Stimulated activated naive CD8-positive, alpha-beta T cell treated with anti-CD3 and anti-CD28 coated beads, Interleukin-15, amount 100 ng/mL, for 72 hours (primary cell): ENCODE data around the gene SELENOF.

ENCODE experiments used
- ATAC-seq: fragments of 150-1000 bp; cut with Tn5 transposase; 2 replicates; pipeline ENCODE4 v1.10.0; 2021; ENCODE audit warnings: mild to moderate bottlenecking, moderate library complexity
- DNase-seq, 2 donors: peaks; one replicate each; pipeline ENCODE4 v3.0.0; 2021 to 2022
- H3K27ac Mint-ChIP-seq, 2 donors: one replicate each; pipeline ENCODE4 v1.8.0; 2022; ENCODE audit warnings: mild to moderate bottlenecking in 2 of 2, mixed read lengths in 2 of 2, moderate library complexity in 2 of 2
- H3K27me3 Mint-ChIP-seq: one replicate; pipeline ENCODE4 v1.8.0; 2022; ENCODE audit warnings: mixed read lengths
- H3K4me1 Mint-ChIP-seq: one replicate; pipeline ENCODE4 v1.8.0; 2022; ENCODE audit warnings: mild to moderate bottlenecking, mixed read lengths
- H3K4me3 Mint-ChIP-seq, 2 donors: one replicate each; pipeline ENCODE4 v1.8.0; 2022; ENCODE audit warnings: mild to moderate bottlenecking in 2 of 2, mixed read lengths in 2 of 2, moderate library complexity in 1 of 2
- H3K9me3 Mint-ChIP-seq, 2 donors: one replicate each; pipeline ENCODE4 v1.8.0; 2022; ENCODE audit warnings: mixed read lengths in 2 of 2

SELENOF gene

DNA sequence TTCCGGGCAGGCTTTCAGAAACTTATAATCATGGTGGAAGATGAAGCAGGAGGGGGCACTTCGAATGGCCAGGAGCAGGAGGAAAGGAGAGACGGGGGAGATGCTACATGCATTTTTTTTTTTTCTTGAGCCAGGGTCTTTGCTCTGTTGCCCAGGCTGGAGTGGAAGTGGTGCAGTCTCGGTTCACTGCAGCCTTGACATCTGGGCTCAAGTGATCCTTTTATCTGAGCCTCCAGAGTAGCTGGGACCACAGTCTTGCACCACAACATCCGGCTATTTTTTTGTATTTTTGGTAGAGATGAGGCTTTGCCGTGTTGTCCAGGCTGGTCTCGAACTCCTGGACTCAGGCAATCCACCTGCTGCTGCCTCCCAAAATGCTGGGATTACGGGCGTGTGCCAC lies 61.6 kb downstream of the SELENOF start:
- no peak overlapping the region for H3K27ac Mint-ChIP-seq
- DNase-seq (no peak), ATAC-seq (no peak)
- H3K9me3 Mint-ChIP-seq: no peaks in the 10 kb centered on the region
- no peaks in the 10 kb centered on the region for H3K4me1 Mint-ChIP-seq
- H3K4me3 Mint-ChIP-seq: no peak overlapping the region
- no peaks in the 10 kb centered on the region for H3K27me3 Mint-ChIP-seq

DNA sequence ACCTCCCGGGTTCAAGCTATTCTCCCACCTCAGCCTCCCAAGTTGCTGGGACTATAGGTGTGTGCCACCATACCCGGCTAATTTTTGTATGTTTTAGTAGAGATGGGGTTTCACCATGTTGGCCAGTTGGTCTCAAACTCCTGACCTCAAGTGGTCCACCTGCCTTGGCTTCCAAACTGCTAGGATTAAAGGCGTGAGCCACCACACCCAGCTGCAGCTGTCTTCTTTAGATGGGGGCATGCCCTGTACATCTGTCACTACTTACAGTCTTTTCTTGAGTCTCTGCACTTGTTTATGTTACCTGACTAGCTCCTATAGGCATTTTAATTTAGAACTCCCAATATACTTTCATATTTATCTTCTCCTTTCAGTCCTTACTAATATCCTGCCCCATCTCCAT lies 64.2 kb downstream of the SELENOF start:
- DNase-seq (no peak), ATAC-seq (no peak)
- no peaks in the 10 kb centered on the region for H3K4me1 Mint-ChIP-seq
- no peaks in the 10 kb centered on the region for H3K27me3 Mint-ChIP-seq
- H3K4me3 Mint-ChIP-seq: no peak overlapping the region
- no peak overlapping the region for H3K27ac Mint-ChIP-seq
- H3K9me3 Mint-ChIP-seq: no peaks in the 10 kb centered on the region

DNA sequence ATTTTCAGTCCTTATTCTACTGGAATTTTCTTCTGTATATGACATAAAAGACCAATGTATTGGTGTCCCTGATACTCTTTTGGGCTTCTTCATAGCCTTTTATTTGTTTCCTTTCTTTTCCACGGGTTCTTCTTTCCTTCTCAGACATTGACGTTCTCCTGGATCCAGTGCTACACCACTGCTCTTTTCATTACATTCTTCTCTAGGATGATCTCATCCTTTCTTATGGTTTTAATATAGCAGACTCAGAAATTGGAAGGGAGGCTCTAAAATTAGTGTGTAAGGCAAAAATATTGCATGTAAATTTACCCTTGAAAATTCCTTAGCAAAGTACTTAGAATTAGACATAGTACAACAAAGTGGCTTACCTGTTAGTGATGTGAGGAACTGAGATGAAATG lies 65.3 kb downstream of the SELENOF start:
- no peak for ATAC-seq
- Mint-ChIP-seq H3K4me3 (no peak overlapping the region), H3K9me3 (no peaks in the 10 kb centered on the region), H3K27ac (no peak overlapping the region), H3K4me1 (no peaks in the 10 kb centered on the region), H3K27me3 (peaks cover 1% of the 10 kb centered on the region)
- no peak for DNase-seq

- no peak overlapping the region for H3K27ac Mint-ChIP-seq
- ATAC-seq (no peak), DNase-seq (no peak)
- no peaks in the 10 kb centered on the region for H3K4me1 Mint-ChIP-seq
- peaks cover 8% of the 10 kb centered on the region for H3K27me3 Mint-ChIP-seq
- no peak overlapping the region for H3K4me3 Mint-ChIP-seq
- no peaks in the 10 kb centered on the region for H3K9me3 Mint-ChIP-seq
Measured at GRCh38 chr1:86846164-86846647, 67.7 kb downstream of the SELENOF start.

- no peak for DNase-seq
- no peaks in the 10 kb centered on the region for H3K9me3 Mint-ChIP-seq
- peaks cover 8% of the 10 kb centered on the region for H3K27me3 Mint-ChIP-seq
- H3K4me1 Mint-ChIP-seq: no peaks in the 10 kb centered on the region
- ATAC-seq: no peak
- H3K4me3 Mint-ChIP-seq: no peak overlapping the region
- peak overlapping the region in 1 of 2 donors; percentile 27 for H3K27ac Mint-ChIP-seq
Measured at GRCh38 chr1:86845514-86845913, 68.4 kb downstream of the SELENOF start.

- ATAC-seq: no peak
- no peak for DNase-seq
- no peak overlapping the region for H3K4me3 Mint-ChIP-seq
- no peaks in the 10 kb centered on the region for H3K4me1 Mint-ChIP-seq
- peaks cover 8% of the 10 kb centered on the region for H3K27me3 Mint-ChIP-seq
- H3K9me3 Mint-ChIP-seq: no peaks in the 10 kb centered on the region
- H3K27ac Mint-ChIP-seq: no peak overlapping the region
Measured at GRCh38 chr1:86841116-86841515, 72.8 kb downstream of the SELENOF start.

GRCh38 chr1:86833461-86834215 lies 80.3 kb downstream of the SELENOF start:
- peak; percentile 82 for ATAC-seq
- DNase-seq: peak; percentile 43 to 45
- Mint-ChIP-seq H3K27me3 (peaks cover 9% of the 10 kb centered on the region), H3K9me3 (no peaks in the 10 kb centered on the region), H3K4me1 (peaks cover 9% of the 10 kb centered on the region), H3K27ac (peak overlapping the region in 1 of 2 donors; percentile 48), H3K4me3 (no peak overlapping the region)

DNA sequence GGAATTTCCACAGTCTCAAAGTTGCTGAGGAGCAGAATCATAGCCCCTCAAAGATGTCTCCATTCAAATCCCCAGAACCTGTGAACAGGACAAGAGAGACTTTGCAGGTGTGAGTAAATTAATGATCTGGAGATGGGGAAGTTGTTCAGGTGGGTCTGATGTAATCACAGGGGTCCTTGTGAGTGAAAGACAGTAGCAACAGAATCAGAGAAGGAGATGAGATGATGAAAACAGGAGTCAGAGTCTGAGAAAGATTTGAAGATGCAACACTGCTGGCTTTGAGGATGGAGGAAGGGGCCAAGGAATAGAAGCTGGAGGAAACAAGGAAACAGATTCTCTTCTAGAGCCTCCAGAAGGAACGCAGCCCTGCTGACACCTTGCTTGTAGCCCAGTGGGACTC lies 81.5 kb downstream of the SELENOF start:
- DNase-seq (no peak), ATAC-seq (no peak)
- Mint-ChIP-seq H3K27me3 (peaks cover 9% of the 10 kb centered on the region), H3K4me3 (no peak overlapping the region), H3K9me3 (no peaks in the 10 kb centered on the region), H3K4me1 (peaks cover 9% of the 10 kb centered on the region), H3K27ac (no peak overlapping the region)

DNA sequence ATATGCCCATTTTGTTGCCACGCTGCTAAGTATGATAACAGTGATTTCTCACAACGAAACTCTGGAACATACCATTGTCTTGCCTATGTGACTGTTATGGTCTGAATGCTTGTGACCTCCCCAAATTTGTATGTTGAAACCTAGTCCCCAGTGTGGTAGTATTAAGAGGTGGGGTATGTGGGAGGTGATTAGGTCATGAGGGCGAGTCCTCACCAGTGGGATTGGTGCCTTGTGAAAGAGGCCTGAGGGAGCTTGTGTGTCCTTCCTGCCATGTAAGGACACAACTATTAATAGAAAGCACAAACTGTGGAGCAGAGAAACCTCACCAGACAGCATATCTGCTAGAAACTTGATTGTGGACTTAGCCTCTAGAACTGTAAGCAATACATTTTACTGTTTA lies 84.6 kb downstream of the SELENOF start:
- Mint-ChIP-seq H3K27ac (no peak overlapping the region), H3K4me1 (peaks cover 9% of the 10 kb centered on the region), H3K27me3 (peaks cover 11% of the 10 kb centered on the region), H3K9me3 (no peaks in the 10 kb centered on the region), H3K4me3 (no peak overlapping the region)
- DNase-seq: no peak
- no peak for ATAC-seq

- Mint-ChIP-seq H3K27ac (peak overlapping the region in 1 of 2 donors; percentile 30), H3K4me1 (peaks cover under 1% of the 10 kb centered on the region), H3K9me3 (no peaks in the 10 kb centered on the region), H3K4me3 (no peak overlapping the region), H3K27me3 (peaks cover 8% of the 10 kb centered on the region)
- ATAC-seq: no peak
- DNase-seq: no peak
Measured at GRCh38 chr1:86828024-86828423, 85.9 kb downstream of the SELENOF start.

DNA sequence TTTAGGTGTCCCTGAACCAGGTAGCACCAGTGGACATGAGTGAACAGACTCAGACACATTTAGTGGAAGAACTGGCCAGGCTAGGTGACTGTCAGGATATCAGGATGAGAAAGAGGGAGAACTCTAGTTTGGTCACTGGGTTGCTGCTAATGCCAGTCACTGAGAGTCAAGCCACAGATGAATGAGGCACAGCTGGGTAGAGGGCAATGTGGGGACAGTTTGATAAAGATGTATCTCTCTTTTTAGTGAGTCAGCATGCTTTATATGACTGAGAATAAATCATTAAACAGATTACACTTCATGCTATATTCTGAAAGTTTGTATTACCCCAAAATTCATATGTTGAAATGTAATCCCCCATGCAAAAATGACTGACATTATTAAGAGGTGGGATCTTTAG lies 87.1 kb downstream of the SELENOF start:
- Mint-ChIP-seq H3K9me3 (no peaks in the 10 kb centered on the region), H3K4me1 (no peaks in the 10 kb centered on the region), H3K4me3 (no peak overlapping the region), H3K27ac (no peak overlapping the region), H3K27me3 (peaks cover 9% of the 10 kb centered on the region)
- ATAC-seq (no peak), DNase-seq (no peak)

DNA sequence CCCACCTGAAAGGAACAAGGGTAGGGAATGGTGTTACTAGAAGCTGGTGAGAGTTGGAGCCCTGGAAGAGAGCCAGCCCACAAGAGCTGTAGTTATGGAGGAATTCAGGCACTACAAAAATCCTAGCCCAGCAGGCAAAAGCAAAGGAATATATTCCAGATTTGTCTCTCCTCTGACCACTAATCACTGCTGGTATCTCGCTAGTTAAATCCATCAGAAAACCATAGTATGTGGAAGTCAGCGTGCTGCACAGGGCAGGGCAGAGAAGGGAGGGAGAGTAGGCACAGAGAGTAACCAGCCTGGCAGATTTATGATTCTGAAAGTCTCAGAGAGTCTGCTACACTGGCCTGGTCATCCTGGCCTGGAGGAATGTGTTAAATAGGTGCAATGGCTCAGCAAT lies 88.6 kb downstream of the SELENOF start:
- Mint-ChIP-seq H3K4me3 (no peak overlapping the region), H3K27me3 (peaks cover 22% of the 10 kb centered on the region), H3K27ac (no peak overlapping the region), H3K9me3 (no peaks in the 10 kb centered on the region), H3K4me1 (no peaks in the 10 kb centered on the region)
- no peak for ATAC-seq
- DNase-seq: no peak

GRCh38 chr1:86823821-86824500 lies 90.0 kb downstream of the SELENOF start:
- no peak for ATAC-seq
- Mint-ChIP-seq H3K9me3 (no peaks in the 10 kb centered on the region), H3K27ac (no peak overlapping the region), H3K4me1 (no peaks in the 10 kb centered on the region), H3K27me3 (peaks cover 22% of the 10 kb centered on the region), H3K4me3 (no peak overlapping the region)
- no peak for DNase-seq

- Mint-ChIP-seq H3K27ac (no peak overlapping the region), H3K4me1 (no peaks in the 10 kb centered on the region), H3K9me3 (no peaks in the 10 kb centered on the region), H3K4me3 (no peak overlapping the region), H3K27me3 (peaks cover 22% of the 10 kb centered on the region)
- ATAC-seq (no peak), DNase-seq (no peak)
Measured at GRCh38 chr1:86823386-86823785, 90.5 kb downstream of the SELENOF start.

- Mint-ChIP-seq H3K9me3 (no peaks in the 10 kb centered on the region), H3K4me1 (no peaks in the 10 kb centered on the region), H3K27me3 (peaks cover 22% of the 10 kb centered on the region), H3K4me3 (no peak overlapping the region), H3K27ac (no peak overlapping the region)
- DNase-seq (no peak), ATAC-seq (no peak)
Measured at GRCh38 chr1:86822459-86822858, 91.5 kb downstream of the SELENOF start.

- Mint-ChIP-seq H3K9me3 (no peaks in the 10 kb centered on the region), H3K4me1 (no peaks in the 10 kb centered on the region), H3K27ac (no peak overlapping the region), H3K27me3 (peaks cover 22% of the 10 kb centered on the region), H3K4me3 (no peak overlapping the region)
- DNase-seq (no peak), ATAC-seq (no peak)
Measured at GRCh38 chr1:86821956-86822355, 92.0 kb downstream of the SELENOF start.
